H9 (cell line): ENCODE data around the gene KRTAP5-10. TPM values are rescaled to one million over a fixed set of nuclear protein-coding genes. Genes with fewer than 3 reads are reported as not detected.

Experiments used
- DNase-seq: peaks from one replicate; pipeline ENCODE4 v3.0.0-alpha.2; 2017
- H2AFZ ChIP-seq: one replicate; pipeline ENCODE4 v1.6.1; 2013; ENCODE audit warnings: mild to moderate bottlenecking, low read length, control low read depth, moderate library complexity
- H2AK5ac ChIP-seq: 2 replicates; pipeline ENCODE4 v1.6.1; 2013; ENCODE audit warnings: low read length, control low read depth, mixed read lengths; ENCODE audit not compliant: insufficient read length
- H2BK120ac ChIP-seq: one replicate; pipeline ENCODE4 v1.6.1; 2013; ENCODE audit warnings: low read depth, mild to moderate bottlenecking, low read length, control low read depth, inconsistent platforms; ENCODE audit not compliant: poor library complexity, severe bottlenecking
- H2BK12ac ChIP-seq: 2 replicates; pipeline ENCODE4 v1.6.1; 2013; ENCODE audit warnings: low read length, control low read depth, mixed read lengths, low read depth; ENCODE audit not compliant: insufficient read length
- H2BK15ac ChIP-seq: 2 replicates; pipeline ENCODE4 v1.6.1; 2013; ENCODE audit warnings: low read depth, low read length, control low read depth
- H2BK20ac ChIP-seq: one replicate; pipeline ENCODE4 v1.6.1; 2013; ENCODE audit warnings: low read depth, mild to moderate bottlenecking, low read length, control low read depth, inconsistent platforms; ENCODE audit not compliant: poor library complexity, severe bottlenecking
- H2BK5ac ChIP-seq: 2 replicates; pipeline ENCODE4 v1.6.1; 2013; ENCODE audit warnings: low read length, control low read depth, mixed read lengths; ENCODE audit not compliant: insufficient read length
- H3K14ac ChIP-seq: 2 replicates; pipeline ENCODE4 v1.6.1; 2013; ENCODE audit warnings: low read length, control low read depth; ENCODE audit not compliant: insufficient read depth
- H3K18ac ChIP-seq: 2 replicates; pipeline ENCODE4 v1.6.1; 2013; ENCODE audit warnings: low read depth, mild to moderate bottlenecking, mixed read lengths, low read length, control low read depth; ENCODE audit not compliant: insufficient read length
- H3K23ac ChIP-seq: 2 replicates; pipeline ENCODE4 v1.6.1; 2013; ENCODE audit warnings: low read length, control low read depth, mixed read lengths, low read depth; ENCODE audit not compliant: insufficient read length
- H3K23me2 ChIP-seq: 2 replicates; pipeline ENCODE4 v1.6.1; 2013; ENCODE audit warnings: low read depth, mild to moderate bottlenecking, mixed read lengths, low read length, control low read depth; ENCODE audit not compliant: insufficient read length, poor library complexity, severe bottlenecking
- H3K27ac ChIP-seq: 2 replicates; pipeline ENCODE4 v1.5.1; 2013; ENCODE audit warnings: low read length, control low read depth, mixed read lengths, low read depth; ENCODE audit not compliant: insufficient read length
- H3K27me3 ChIP-seq: 2 replicates; pipeline ENCODE4 v1.6.1; 2013; ENCODE audit warnings: low read length, control low read depth, inconsistent platforms; ENCODE audit not compliant: insufficient read depth
- H3K4ac ChIP-seq: 2 replicates; pipeline ENCODE4 v1.6.1; 2013; ENCODE audit warnings: low read depth, mild to moderate bottlenecking, control low read depth, inconsistent platforms, low read length, moderate library complexity
- H3K4me1 ChIP-seq: 2 replicates; pipeline ENCODE4 v1.6.1; 2013; ENCODE audit warnings: low read length, control low read depth, inconsistent platforms; ENCODE audit not compliant: insufficient read depth
- H3K4me2 ChIP-seq: 2 replicates; pipeline ENCODE4 v1.6.1; 2013; ENCODE audit warnings: low read length, control low read depth, mixed read lengths; ENCODE audit not compliant: insufficient read length, insufficient read depth
- H3K56ac ChIP-seq: 2 replicates; pipeline ENCODE4 v1.6.1; 2013; ENCODE audit warnings: low read depth, mild to moderate bottlenecking, mixed read lengths, low read length, control low read depth; ENCODE audit not compliant: insufficient read length
- H3K79me1 ChIP-seq: 2 replicates; pipeline ENCODE4 v1.6.1; 2013; ENCODE audit warnings: low read depth, mild to moderate bottlenecking, moderate library complexity, low read length, control low read depth, inconsistent platforms; ENCODE audit not compliant: insufficient read depth, poor library complexity, severe bottlenecking
- H3K79me2 ChIP-seq: 2 replicates; pipeline ENCODE4 v1.6.1; 2013; ENCODE audit warnings: low read length, control low read depth, inconsistent platforms; ENCODE audit not compliant: insufficient read depth
- H3K9ac ChIP-seq: 2 replicates; pipeline ENCODE4 v1.6.1; 2013; ENCODE audit warnings: low read length, control low read depth, mixed read lengths; ENCODE audit not compliant: insufficient read length; ENCODE audit errors: extremely low read depth
- H3K9me3 ChIP-seq: one replicate; pipeline ENCODE4 v1.6.1; 2013; ENCODE audit warnings: low read depth, low read length, inconsistent platforms; ENCODE audit not compliant: control insufficient read depth
- H3T11ph ChIP-seq: one replicate; pipeline ENCODE4 v1.6.1; 2013; ENCODE audit warnings: mild to moderate bottlenecking, low read length, control low read depth, inconsistent platforms
- H4K20me1 ChIP-seq: one replicate; pipeline ENCODE4 v1.6.1; 2013; ENCODE audit not compliant: control insufficient read depth, insufficient read length, insufficient read depth
- H4K5ac ChIP-seq: 2 replicates; pipeline ENCODE4 v1.6.1; 2013; ENCODE audit warnings: low read depth, mild to moderate bottlenecking, mixed read lengths, low read length, control low read depth; ENCODE audit not compliant: insufficient read length
- H4K8ac ChIP-seq: replicated peaks from 2 replicates; pipeline ENCODE4 v1.6.1; 2013; ENCODE audit warnings: low read length, control low read depth, mixed read lengths, low read depth; ENCODE audit not compliant: insufficient read length
- H4K91ac ChIP-seq: 2 replicates; pipeline ENCODE4 v1.6.1; 2013; ENCODE audit warnings: low read depth, mild to moderate bottlenecking, moderate library complexity, mixed read lengths, low read length, control low read depth; ENCODE audit not compliant: insufficient read length
- H3K27ac Mint-ChIP-seq, 3 experiments: 2 replicates in 2 of 3; 3 replicates in 1 of 3; pipeline ENCODE4 v1.8.0; 2020 to 2021; ENCODE audit warnings: mixed read lengths in 3 of 3, mild to moderate bottlenecking in 1 of 3, moderate library complexity in 1 of 3
- H3K27me3 Mint-ChIP-seq: 2 replicates; pipeline ENCODE4 v1.8.0; 2021; ENCODE audit warnings: low read depth, mild to moderate bottlenecking, moderate library complexity, mixed read lengths
- H3K36me3 Mint-ChIP-seq, 3 experiments: 2 replicates in 2 of 3; 3 replicates in 1 of 3; pipeline ENCODE4 v1.8.0; 2020 to 2021; ENCODE audit warnings: low read depth in 3 of 3, mixed read lengths in 3 of 3; ENCODE audit not compliant: insufficient read depth in 1 of 3
- H3K4me1 Mint-ChIP-seq, 2 experiments: 2 replicates each; pipeline ENCODE4 v1.8.0; 2020; ENCODE audit warnings: mixed read lengths in 2 of 2
- H3K4me3 Mint-ChIP-seq, 2 experiments: 2 replicates in 1 of 2; 3 replicates in 1 of 2; pipeline ENCODE4 v1.8.0; 2020 to 2021; ENCODE audit warnings: mild to moderate bottlenecking in 2 of 2, mixed read lengths in 2 of 2, moderate library complexity in 1 of 2
- H3K9me3 Mint-ChIP-seq, 2 experiments: 2 replicates in 1 of 2; 3 replicates in 1 of 2; pipeline ENCODE4 v1.8.0; 2020; ENCODE audit warnings: mild to moderate bottlenecking in 2 of 2, mixed read lengths in 2 of 2, moderate library complexity in 1 of 2
- WGBS: extraction: QIAGEN DNeasy Blood & Tissue Kit; methylation state at CpG from one replicate; pipeline ENCODE4 v1.1.7; 2013; ENCODE audit warnings: missing lambda C conversion rate, low lambda C conversion rate, mixed read lengths; ENCODE audit not compliant: insufficient read length; ENCODE audit errors: extremely low coverage; 5-methylcytosine and 5-hydroxymethylcytosine counted together
- total RNA-seq: library from RNA; stranded (reverse); gene quantifications from 2 replicates; pipeline ENCODE4 v1.2.1, GENCODE V29; 2021
- TF ChIP-seq, protein P1 (sequence below): fragments of 200-600 bp; sonication (generic); conservative IDR thresholded peaks from 3 replicates; pipeline ENCODE4 v1.8.0; 2021; ENCODE audit warnings: antibody characterized with exemption, mild to moderate bottlenecking

KRTAP5-10 gene
- total RNA-seq, 1 experiment from 2014 or later = not detected

GRCh38 chr11:71548716-71549151 lies 16.6 kb upstream of the KRTAP5-10 start:
- no peak overlapping the region for H4K5ac ChIP-seq
- no peaks in the 10 kb centered on the region for H3K27me3 ChIP-seq
- H3K4me2 ChIP-seq = no peak overlapping the region
- H4K91ac ChIP-seq = no peak overlapping the region
- no peak overlapping the region for H3T11ph ChIP-seq
- H2BK20ac ChIP-seq = no peak overlapping the region
- peaks cover 44% of the 10 kb centered on the region for H3K27me3 Mint-ChIP-seq
- no peaks in the 10 kb centered on the region for H3K4me1 ChIP-seq
- no peak overlapping the region for H2AK5ac ChIP-seq
- no peak overlapping the region for H3K14ac ChIP-seq
- peaks cover 24 to 27% of the 10 kb centered on the region in 2 experiments for H3K4me1 Mint-ChIP-seq
- no peaks in the 10 kb centered on the region for H3K79me2 ChIP-seq
- H3K9me3 Mint-ChIP-seq = peaks cover 8 to 10% of the 10 kb centered on the region in 2 experiments; a peak in 4 of 5 replicates
- H3K27ac ChIP-seq = no peak overlapping the region
- H3K18ac ChIP-seq = no peak overlapping the region
- no peaks in the 10 kb centered on the region for H3K23me2 ChIP-seq
- H3K4me3 Mint-ChIP-seq = no peak overlapping the region
- H3K79me1 ChIP-seq = no peaks in the 10 kb centered on the region
- H3K27ac Mint-ChIP-seq = no peak overlapping the region
- no peaks in the 10 kb centered on the region for H3K9me3 ChIP-seq
- H3K9ac ChIP-seq = no peak overlapping the region
- H4K8ac ChIP-seq = no peak overlapping the region
- no peak overlapping the region for H2BK15ac ChIP-seq
- WGBS = no CpG with 5 or more reads among the region's 5 CpGs
- no peak overlapping the region for H2BK5ac ChIP-seq
- H3K23ac ChIP-seq = no peak overlapping the region
- peaks cover 0 to 13% (median 6%) of the 10 kb centered on the region in 3 experiments; a peak in 6 of 7 replicates for H3K36me3 Mint-ChIP-seq
- no peak overlapping the region for H2BK120ac ChIP-seq
- no peak overlapping the region for H2AFZ ChIP-seq
- TF ChIP-seq, protein P1, sequence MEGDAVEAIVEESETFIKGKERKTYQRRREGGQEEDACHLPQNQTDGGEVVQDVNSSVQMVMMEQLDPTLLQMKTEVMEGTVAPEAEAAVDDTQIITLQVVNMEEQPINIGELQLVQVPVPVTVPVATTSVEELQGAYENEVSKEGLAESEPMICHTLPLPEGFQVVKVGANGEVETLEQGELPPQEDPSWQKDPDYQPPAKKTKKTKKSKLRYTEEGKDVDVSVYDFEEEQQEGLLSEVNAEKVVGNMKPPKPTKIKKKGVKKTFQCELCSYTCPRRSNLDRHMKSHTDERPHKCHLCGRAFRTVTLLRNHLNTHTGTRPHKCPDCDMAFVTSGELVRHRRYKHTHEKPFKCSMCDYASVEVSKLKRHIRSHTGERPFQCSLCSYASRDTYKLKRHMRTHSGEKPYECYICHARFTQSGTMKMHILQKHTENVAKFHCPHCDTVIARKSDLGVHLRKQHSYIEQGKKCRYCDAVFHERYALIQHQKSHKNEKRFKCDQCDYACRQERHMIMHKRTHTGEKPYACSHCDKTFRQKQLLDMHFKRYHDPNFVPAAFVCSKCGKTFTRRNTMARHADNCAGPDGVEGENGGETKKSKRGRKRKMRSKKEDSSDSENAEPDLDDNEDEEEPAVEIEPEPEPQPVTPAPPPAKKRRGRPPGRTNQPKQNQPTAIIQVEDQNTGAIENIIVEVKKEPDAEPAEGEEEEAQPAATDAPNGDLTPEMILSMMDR = no peak
- DNase-seq = no peak
- no peaks in the 10 kb centered on the region for H4K20me1 ChIP-seq
- H3K56ac ChIP-seq = no peak overlapping the region
- no peak overlapping the region for H3K4ac ChIP-seq
- H2BK12ac ChIP-seq = no peak overlapping the region
